Fibroblast of lung (primary cell): ENCODE results near the gene PRR7.

Source experiments
- CTCF ChIP-seq, 2 donors: IDR thresholded peaks in 1 of 2; conservative IDR thresholded peaks in 1 of 2; 1 replicate in 1 of 2; 2 replicates in 1 of 2; pipeline ENCODE4 v1.5.1; 2011 to 2012; ENCODE audit warnings: low read length in 2 of 2, control low read depth in 1 of 2, inconsistent platforms in 1 of 2, low read depth in 1 of 2, mild to moderate bottlenecking in 1 of 2
- EZH2 ChIP-seq: IDR thresholded peaks from 2 replicates; pipeline ENCODE4 v1.5.1; 2012; ENCODE audit warnings: low read length, control low read depth, mild to moderate bottlenecking; ENCODE audit errors: missing control alignments

GRCh38 chr5:177482359-177482795 is 35.8 kb downstream of the PRR7 start:
- TF ChIP-seq CTCF (conservative IDR thresholded peaks at IDR 0.05 in 1 of 2, IDR thresholded peaks at IDR 0.05 in 1 of 2; ENCODE audit: low read depth in 1 of 2, low read length in 2 of 2) (no peak), EZH2 (no peak)
